H1 (cell line): ENCODE measurements around the gene BNC2. TPM values are rescaled to one million over a fixed set of nuclear protein-coding genes. Genes with fewer than 3 reads are reported as not detected.

Experiments used
- ATF2 ChIP-seq: IDR thresholded peaks from 2 replicates; pipeline ENCODE4 v1.6.1; 2012; ENCODE audit warnings: low read length, inconsistent platforms
- CHD2 ChIP-seq: IDR thresholded peaks from 2 replicates; pipeline ENCODE4 v1.6.1; 2012; ENCODE audit warnings: low read length, improper control_type of control experiment
- CHD7 ChIP-seq: fragments of 300-600 bp; sonication (generic); IDR thresholded peaks from 2 replicates; pipeline ENCODE4 v1.7.1; 2012; ENCODE audit warnings: low read length, moderate library complexity, mild to moderate bottlenecking, inconsistent platforms; ENCODE audit not compliant: insufficient replicate concordance
- FOSL1 ChIP-seq: IDR thresholded peaks from 2 replicates; pipeline ENCODE4 v1.6.1; 2011; ENCODE audit warnings: mild to moderate bottlenecking, low read depth, low read length, moderate library complexity; ENCODE audit not compliant: insufficient read depth
- KDM4A ChIP-seq: IDR thresholded peaks from one replicate; pipeline ENCODE4 v1.7.1; 2012; ENCODE audit warnings: low read depth, mild to moderate bottlenecking, moderate library complexity, low read length, inconsistent platforms; ENCODE audit not compliant: severe bottlenecking
- NRF1 ChIP-seq: IDR thresholded peaks from 2 replicates; pipeline ENCODE4 v1.6.1; 2011; ENCODE audit warnings: mild to moderate bottlenecking, low read depth, low read length, improper control_type of control experiment
- POU5F1 ChIP-seq: IDR thresholded peaks from 2 replicates; pipeline ENCODE4 v1.6.1; 2011; ENCODE audit warnings: low read depth, mild to moderate bottlenecking, low read length, moderate library complexity
- RBBP5 ChIP-seq: IDR thresholded peaks from 2 replicates; pipeline ENCODE4 v1.7.1; 2012; ENCODE audit warnings: low read depth, mild to moderate bottlenecking, inconsistent platforms, low read length, moderate library complexity, borderline replicate concordance
- TBP ChIP-seq: IDR thresholded peaks from 2 replicates; pipeline ENCODE4 v1.6.1; 2011; ENCODE audit warnings: low read depth, low read length, improper control_type of control experiment
- polyA plus RNA-seq, 7 experiments: library from polyadenylated mRNA; depleted of rRNA in 3 of 7; stranded (reverse) in 5 of 7; unstranded in 2 of 7; fragments of >200 nt in 5 of 7; fragments of 200-250 nt in 2 of 7; gene quantifications; 1 replicate in 5 of 7; 2 replicates in 1 of 7; 4 replicates in 1 of 7; pipeline versions ENCODE4 v1.2.1 to v1.2.3, GENCODE V29; 2011 to 2013; ENCODE audit warnings: missing spikeins in 2 of 7, mixed read lengths in 2 of 7
- total RNA-seq: library from RNA; stranded (reverse); fragmentation: NEBNext Ultra II Directional; extraction: Animal tissue kit (Norgen Biotek cat#: 25700); gene quantifications from 2 replicates; pipeline ENCODE4 v1.2.1, GENCODE V29; 2021

The BNC2 gene
- total and polyA plus RNA-seq, 2 of the 8 experiments (the other 6 are each of a cell fraction or from before 2014, with no cell fraction given): 16.0 to 26.8 TPM

GRCh38 chr9:16445141-16445920 is 425.1 kb downstream of the BNC2 start (continued):
- TF ChIP-seq CHD7 (no peak), CHD2 (no peak), FOSL1 (no peak), POU5F1 (no peak), TBP (no peak), KDM4A (no peak), NRF1 (no peak), RBBP5 (no peak), ATF2 (no peak)
- TF ChIP-seq, all 59 proteins: peak for 0
